ENCODE data around the gene SYS1. TPM values are rescaled to one million over a fixed set of nuclear protein-coding genes. Genes with fewer than 3 reads are reported as not detected.

SYS1 gene
- total RNA-seq, 2 donors from 2014 or later: 29.9 to 32.9 TPM

GRCh38 chr20:45404438-45404837, 41.5 kb downstream of the SYS1 start:
- H3K4me1 Mint-ChIP-seq: peaks cover 9% of the 10 kb centered on the region
- no peak for ATAC-seq (replicated peaks)
- no peak overlapping the region for H3K27ac Mint-ChIP-seq
- peaks cover 6% of the 10 kb centered on the region for H3K9me3 Mint-ChIP-seq
- H3K36me3 Mint-ChIP-seq (ENCODE audit: low read depth): peaks cover 7% of the 10 kb centered on the region
- no peaks in the 10 kb centered on the region for H3K27me3 Mint-ChIP-seq
- H3K4me3 Mint-ChIP-seq: peak overlapping the region; percentile 71

- Mint-ChIP-seq H3K27ac (no peak overlapping the region), H3K4me3 (peak overlapping the region; percentile 71), H3K36me3 (ENCODE audit: low read depth) (no peaks in the 10 kb centered on the region), H3K9me3 (no peaks in the 10 kb centered on the region), H3K27me3 (no peaks in the 10 kb centered on the region), H3K4me1 (peaks cover 9% of the 10 kb centered on the region)
- ATAC-seq (replicated peaks): peak; percentile 41
Observed at GRCh38 chr20:45405571-45406259, 42.8 kb downstream of the SYS1 start.

- Mint-ChIP-seq H3K27me3 (no peaks in the 10 kb centered on the region), H3K27ac (no peak overlapping the region), H3K36me3 (ENCODE audit: low read depth) (no peaks in the 10 kb centered on the region), H3K9me3 (no peaks in the 10 kb centered on the region), H3K4me3 (peak overlapping the region; percentile 71), H3K4me1 (peaks cover 9% of the 10 kb centered on the region)
- ATAC-seq (replicated peaks): peak; percentile 64
Observed at GRCh38 chr20:45406260-45407066, 43.5 kb downstream of the SYS1 start.

DNA sequence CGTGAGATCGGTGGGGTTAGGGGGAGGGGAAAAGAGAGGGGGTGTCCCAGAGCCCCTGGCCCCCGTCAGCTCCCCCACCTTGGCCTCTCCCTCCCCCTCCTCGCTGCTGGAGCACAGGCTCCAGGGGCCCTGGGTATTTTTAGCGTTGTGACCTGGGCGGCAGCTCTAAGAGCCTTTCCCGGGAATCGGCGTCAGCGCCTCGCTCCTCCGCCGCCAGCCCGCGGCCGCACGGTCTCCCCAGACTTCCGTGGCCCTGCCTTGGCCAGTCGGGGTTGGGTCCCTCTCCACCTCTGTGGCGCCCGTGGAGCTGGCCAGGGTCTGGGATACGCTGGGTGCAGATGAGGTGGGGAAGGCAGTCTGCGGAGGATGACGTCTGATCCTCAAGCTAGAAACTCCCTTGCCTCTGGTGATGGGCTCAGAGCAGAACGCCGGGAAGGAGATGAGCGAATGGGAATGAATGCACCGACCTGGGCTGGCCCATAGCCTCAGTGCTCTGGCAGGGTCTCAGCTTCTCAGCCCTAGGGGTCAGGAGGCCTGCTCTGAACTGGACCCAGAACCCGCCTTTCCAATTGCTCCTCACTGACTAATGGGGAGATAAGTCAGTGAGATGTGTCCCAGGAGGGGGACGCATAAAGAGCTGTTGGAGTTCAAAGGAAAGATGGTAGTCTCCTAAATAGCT, 44.2 kb downstream of the SYS1 start:
- H3K36me3 Mint-ChIP-seq (ENCODE audit: low read depth): no peaks in the 10 kb centered on the region

GRCh38 chr20:45407783-45408645, 45.1 kb downstream of the SYS1 start, which contains the start of gene DBNDD2:
DBNDD2 (plus strand) TSS chr20:45408289; CDS start chr20:45408468, 179 bp downstream.
- no peak for ATAC-seq (replicated peaks)
- Mint-ChIP-seq H3K36me3 (ENCODE audit: low read depth) (no peaks in the 10 kb centered on the region), H3K27ac (no peak within 1 kb of the TSS)

More for the DNA sequence above, 44.2 kb downstream of the SYS1 start:
- H3K27ac Mint-ChIP-seq: no peak overlapping the region
- H3K4me3 Mint-ChIP-seq: peak overlapping the region; percentile 57
- H3K27me3 Mint-ChIP-seq: no peaks in the 10 kb centered on the region
- no peaks in the 10 kb centered on the region for H3K9me3 Mint-ChIP-seq
- peak; percentile 10 for ATAC-seq (replicated peaks)
- H3K4me1 Mint-ChIP-seq: peaks cover 9% of the 10 kb centered on the region

GRCh38 chr20:45408646-45409213, 45.8 kb downstream of the SYS1 start:
- Mint-ChIP-seq H3K27me3 (no peaks in the 10 kb centered on the region), H3K4me1 (peaks cover 5% of the 10 kb centered on the region), H3K27ac (no peak overlapping the region), H3K36me3 (ENCODE audit: low read depth) (no peaks in the 10 kb centered on the region), H3K4me3 (no peak overlapping the region), H3K9me3 (no peaks in the 10 kb centered on the region)
- no peak for ATAC-seq (replicated peaks)

More at GRCh38 chr20:45407783-45408645, 45.1 kb downstream of the SYS1 start, which contains the start of gene DBNDD2:
- peaks cover 5% of the 10 kb centered on the region for H3K4me1 Mint-ChIP-seq
- H3K27me3 Mint-ChIP-seq: no peaks in the 10 kb centered on the region
- H3K9me3 Mint-ChIP-seq: no peaks in the 10 kb centered on the region
- H3K4me3 Mint-ChIP-seq: peak within 1 kb of the TSS; percentile 57

DNA sequence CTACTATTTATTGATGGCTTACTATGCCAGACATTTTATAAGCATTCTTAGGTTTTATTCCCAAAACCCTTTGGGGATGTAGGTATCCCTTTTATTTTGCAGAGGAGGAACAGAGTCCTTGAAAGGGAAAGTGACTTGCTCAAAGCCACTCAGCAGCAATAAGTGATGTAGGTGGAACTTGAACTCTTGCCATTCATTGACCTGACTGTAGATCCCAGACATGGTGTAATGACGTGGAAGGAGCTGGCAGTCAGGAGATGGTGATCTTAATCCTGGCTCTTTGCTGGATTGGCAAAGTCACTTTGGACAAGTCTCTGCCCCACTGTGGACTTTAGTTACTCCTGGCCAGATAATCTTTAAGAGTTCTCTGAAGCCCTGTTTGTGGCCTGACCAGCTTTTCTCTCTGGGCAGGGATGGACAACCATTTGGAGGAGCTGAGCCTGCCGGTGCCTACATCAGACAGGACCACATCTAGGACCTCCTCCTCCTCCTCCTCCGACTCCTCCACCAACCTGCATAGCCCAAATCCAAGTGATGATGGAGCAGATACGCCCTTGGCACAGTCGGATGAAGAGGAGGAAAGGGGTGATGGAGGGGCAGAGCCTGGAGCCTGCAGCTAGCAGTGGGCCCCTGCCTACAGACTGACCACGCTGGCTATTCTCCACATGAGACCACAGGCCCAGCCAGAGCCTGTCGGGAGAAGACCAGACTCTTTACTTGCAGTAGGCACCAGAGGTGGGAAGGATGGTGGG, 46.7 kb downstream of the SYS1 start:
- no peaks in the 10 kb centered on the region for H3K36me3 Mint-ChIP-seq (ENCODE audit: low read depth)
- H3K4me1 Mint-ChIP-seq: peaks cover 3% of the 10 kb centered on the region
- no peak for ATAC-seq (replicated peaks)
- H3K4me3 Mint-ChIP-seq: no peak overlapping the region
- no peaks in the 10 kb centered on the region for H3K9me3 Mint-ChIP-seq
- H3K27me3 Mint-ChIP-seq: no peaks in the 10 kb centered on the region
- no peak overlapping the region for H3K27ac Mint-ChIP-seq

- H3K27ac Mint-ChIP-seq: no peak overlapping the region
- H3K36me3 Mint-ChIP-seq (ENCODE audit: low read depth): no peaks in the 10 kb centered on the region
- H3K9me3 Mint-ChIP-seq: no peaks in the 10 kb centered on the region
- no peak for ATAC-seq (replicated peaks)
- H3K27me3 Mint-ChIP-seq: no peaks in the 10 kb centered on the region
- peaks cover 6% of the 10 kb centered on the region for H3K4me1 Mint-ChIP-seq
- H3K4me3 Mint-ChIP-seq: no peak overlapping the region
Observed at GRCh38 chr20:45410887-45411286, 47.9 kb downstream of the SYS1 start.

DNA sequence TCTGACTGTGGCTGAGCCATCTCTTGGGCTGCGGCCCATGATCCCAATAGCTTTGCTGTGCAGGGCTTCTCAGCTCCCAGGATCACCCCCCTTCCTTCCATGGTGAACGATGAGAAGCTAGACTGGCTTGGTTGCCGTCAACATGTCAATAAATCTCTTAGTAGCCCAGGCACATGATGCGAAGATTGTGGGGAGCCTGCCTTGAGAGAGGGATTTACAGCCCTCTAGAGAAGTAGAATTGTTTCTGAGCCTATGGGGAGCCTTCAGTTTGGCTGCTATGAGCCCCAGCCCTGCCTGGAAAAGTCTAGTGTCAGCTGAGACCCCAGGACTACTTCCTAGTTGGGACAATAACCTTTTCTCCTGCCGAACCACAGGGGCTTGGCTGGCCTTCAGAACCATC, 49.7 kb downstream of the SYS1 start:
- Mint-ChIP-seq H3K36me3 (ENCODE audit: low read depth) (peaks cover 6% of the 10 kb centered on the region), H3K27me3 (no peaks in the 10 kb centered on the region), H3K9me3 (no peaks in the 10 kb centered on the region), H3K4me1 (peaks cover 6% of the 10 kb centered on the region), H3K4me3 (no peak overlapping the region), H3K27ac (no peak overlapping the region)
- ATAC-seq (replicated peaks): no peak

GRCh38 chr20:45413479-45413878, 50.5 kb downstream of the SYS1 start:
- Mint-ChIP-seq H3K36me3 (ENCODE audit: low read depth) (peaks cover 15% of the 10 kb centered on the region), H3K9me3 (no peaks in the 10 kb centered on the region), H3K4me3 (no peak overlapping the region), H3K4me1 (peaks cover 13% of the 10 kb centered on the region), H3K27ac (no peak overlapping the region), H3K27me3 (no peaks in the 10 kb centered on the region)
- no peak for ATAC-seq (replicated peaks)

GRCh38 chr20:45415822-45416637, 53.1 kb downstream of the SYS1 start, which contains the start of gene PIGT:
PIGT (plus strand) TSS chr20:45416141; CDS start chr20:45416157, 16 bp downstream.
- Mint-ChIP-seq H3K27ac (peak within 1 kb of the TSS; percentile 97), H3K9me3 (no peaks in the 10 kb centered on the region), H3K4me3 (peak within 1 kb of the TSS; percentile 95), H3K4me1 (peaks cover 20% of the 10 kb centered on the region), H3K36me3 (ENCODE audit: low read depth) (peaks cover 40% of the 10 kb centered on the region), H3K27me3 (no peaks in the 10 kb centered on the region)
- peak; percentile 94 for ATAC-seq (replicated peaks)

DNA sequence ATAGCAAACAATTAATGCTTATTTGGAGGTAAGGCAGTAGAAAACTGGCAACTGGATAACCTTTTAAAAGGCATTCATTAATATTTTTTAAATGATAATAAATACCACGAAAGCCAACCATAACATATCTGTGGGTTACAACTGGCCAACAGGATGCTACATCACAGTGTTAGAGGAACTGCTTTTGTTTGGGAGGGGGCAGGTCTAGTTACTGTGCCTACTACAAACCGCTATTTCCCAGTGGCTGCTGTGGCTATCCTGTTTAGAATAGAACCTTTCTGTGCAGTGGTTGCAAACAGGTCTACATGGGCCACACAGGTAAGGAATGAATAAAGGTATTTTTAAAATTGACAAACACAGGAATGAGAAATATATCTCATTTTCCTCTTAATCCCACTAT, 54.0 kb downstream of the SYS1 start:
- no peak for ATAC-seq (replicated peaks)
- H3K4me1 Mint-ChIP-seq: peaks cover 20% of the 10 kb centered on the region

More for the DNA sequence above, 54.0 kb downstream of the SYS1 start:
- H3K4me3 Mint-ChIP-seq: peak overlapping the region; percentile 95
- H3K36me3 Mint-ChIP-seq (ENCODE audit: low read depth): peaks cover 49% of the 10 kb centered on the region
- no peaks in the 10 kb centered on the region for H3K27me3 Mint-ChIP-seq
- H3K9me3 Mint-ChIP-seq: no peaks in the 10 kb centered on the region
- H3K27ac Mint-ChIP-seq: peak overlapping the region; percentile 97

Measured in activated T-helper 17 cell treated with anti-CD3 and anti-CD28 coated beads, Interleukin-2, amount 50 U/mL, for 72 hours (primary cell).